HEK293T (cell line): Measurements from ENCODE around the gene ZNRF3.

Experiments
- ARNT ChIP-seq: fragments of 450-650 bp; IDR thresholded peaks from 2 replicates; pipeline ENCODE4 v1.6.1; 2017; ENCODE audit warnings: mild to moderate bottlenecking
- BHLHE40 ChIP-seq: fragments of 450-650 bp; IDR thresholded peaks from 2 replicates; pipeline ENCODE4 v1.6.1; 2016; ENCODE audit warnings: mild to moderate bottlenecking, moderate library complexity, borderline replicate concordance
- ELF4 ChIP-seq: fragments of 450-650 bp; IDR thresholded peaks from 2 replicates; pipeline ENCODE4 v1.6.1; 2017; ENCODE audit warnings: antibody characterized with exemption
- FOXA1 ChIP-seq: fragments of 450-650 bp; IDR thresholded peaks from 2 replicates; pipeline ENCODE4 v1.6.1; 2016; ENCODE audit warnings: mild to moderate bottlenecking
- FOXK2 ChIP-seq: fragments of 450-650 bp; IDR thresholded peaks from 2 replicates; pipeline ENCODE4 v1.6.1; 2016; ENCODE audit warnings: mild to moderate bottlenecking
- FOXM1 ChIP-seq: fragments of 450-650 bp; IDR thresholded peaks from 2 replicates; pipeline ENCODE4 v1.6.1; 2017; ENCODE audit warnings: mild to moderate bottlenecking, borderline replicate concordance
- HDGF ChIP-seq: fragments of 450-650 bp; IDR thresholded peaks from 2 replicates; pipeline ENCODE4 v1.6.1; 2017; ENCODE audit warnings: antibody characterized with exemption, borderline replicate concordance
- L3MBTL2 ChIP-seq: fragments of 450-650 bp; conservative IDR thresholded peaks from 2 replicates; pipeline ENCODE4 v1.6.1; 2016; ENCODE audit warnings: mild to moderate bottlenecking
- LEF1 ChIP-seq: fragments of 450-650 bp; IDR thresholded peaks from 2 replicates; pipeline ENCODE4 v1.6.1; 2017; ENCODE audit warnings: mild to moderate bottlenecking, borderline replicate concordance
- NFRKB ChIP-seq: fragments of 450-650 bp; IDR thresholded peaks from 2 replicates; pipeline ENCODE4 v1.6.1; 2016; ENCODE audit warnings: mild to moderate bottlenecking, moderate library complexity
- PKNOX1 ChIP-seq: fragments of 450-650 bp; IDR thresholded peaks from 2 replicates; pipeline ENCODE4 v1.6.1; 2016
- SP1 ChIP-seq: fragments of 450-650 bp; IDR thresholded peaks from 2 replicates; pipeline ENCODE4 v1.6.1; 2017
- SUZ12 ChIP-seq: fragments of 450-650 bp; IDR thresholded peaks from 2 replicates; pipeline ENCODE4 v1.6.1; 2016; ENCODE audit warnings: mild to moderate bottlenecking
- TARDBP ChIP-seq: fragments of 450-650 bp; IDR thresholded peaks from 2 replicates; pipeline ENCODE4 v1.6.1; 2016

GRCh38 chr22:29000641-29001040, 117.3 kb downstream of the ZNRF3 start:
- TF ChIP-seq NFRKB (no peak), TARDBP (no peak), SP1 (no peak), LEF1 (no peak), HDGF (no peak), BHLHE40 (no peak), SUZ12 (no peak), FOXM1 (no peak), ARNT (no peak), FOXK2 (no peak), L3MBTL2 (no peak), FOXA1 (no peak), ELF4 (no peak), PKNOX1 (no peak)
